ENCODE measurements around the gene AARS1. TPM values are rescaled to one million over a fixed set of nuclear protein-coding genes. Genes with fewer than 3 reads are reported as not detected.
"Not testable (repeated sequence)": the region's sequence is repeated elsewhere in the genome, so short reads cannot be mapped to it uniquely, and the experiment has no call there.

Gene AARS1
- total RNA-seq, 1 experiment from 2014 or later = 36.5 TPM

DNA sequence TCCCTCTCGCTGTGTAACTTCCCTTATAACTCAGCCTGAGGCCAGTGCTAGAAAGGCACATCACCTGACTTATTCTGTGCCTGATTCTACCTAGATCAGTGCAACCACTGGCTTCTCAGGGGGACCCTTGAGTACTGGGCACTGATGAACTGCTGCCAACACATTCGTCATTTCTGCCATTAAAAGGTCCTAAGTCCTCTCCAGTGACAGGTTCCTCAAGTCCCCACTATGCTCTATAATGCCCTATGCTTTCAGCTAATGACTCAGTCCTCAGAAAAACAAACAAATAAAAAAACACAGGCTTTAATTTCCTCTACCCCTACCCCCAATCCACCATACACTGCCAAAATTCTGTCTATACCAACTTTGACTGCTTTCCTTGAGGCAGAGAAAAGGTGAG lies 66.1 kb downstream of the AARS1 start:
- not testable (repeated sequence) for H3K4me1 ChIP-seq; H3K27me3 ChIP-seq; H3K9me3 ChIP-seq (replicated peaks); H3K27ac ChIP-seq; H3K36me3 ChIP-seq; H3K4me3 ChIP-seq; DNase-seq

GRCh38 chr16:70222574-70222973 lies 66.7 kb downstream of the AARS1 start:
- H3K27ac ChIP-seq; H3K9me3 ChIP-seq (replicated peaks); DNase-seq; H3K27me3 ChIP-seq; H3K36me3 ChIP-seq; H3K4me3 ChIP-seq; H3K4me1 ChIP-seq: not testable (repeated sequence)

GRCh38 chr16:70218586-70218985 lies 70.7 kb downstream of the AARS1 start:
- H3K4me1 ChIP-seq; H3K4me3 ChIP-seq; H3K9me3 ChIP-seq (replicated peaks); H3K36me3 ChIP-seq; DNase-seq; H3K27ac ChIP-seq; H3K27me3 ChIP-seq: not testable (repeated sequence)

DNA sequence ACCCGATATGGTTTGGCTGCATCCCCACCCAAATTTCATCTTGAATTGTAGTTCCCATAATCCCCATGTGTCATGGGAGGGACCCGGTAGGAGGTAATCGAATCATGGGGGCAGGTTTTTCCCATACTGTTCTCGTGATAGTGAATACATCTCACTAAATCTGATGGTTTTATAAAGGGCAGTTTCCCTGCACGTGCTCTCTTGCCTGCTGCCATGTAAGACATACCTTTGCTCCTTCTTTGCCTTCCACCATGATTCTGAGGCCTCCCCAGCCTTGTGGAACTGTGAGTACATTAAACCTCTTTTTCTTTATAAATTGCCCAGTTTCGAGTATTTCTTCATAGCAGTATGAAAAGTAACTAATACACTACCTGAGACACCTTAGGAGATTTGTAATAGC lies 82.9 kb downstream of the AARS1 start:
- H3K27me3 ChIP-seq; DNase-seq; H3K4me3 ChIP-seq; H3K36me3 ChIP-seq; H3K9me3 ChIP-seq (replicated peaks); H3K4me1 ChIP-seq; H3K27ac ChIP-seq: not testable (repeated sequence)

DNA sequence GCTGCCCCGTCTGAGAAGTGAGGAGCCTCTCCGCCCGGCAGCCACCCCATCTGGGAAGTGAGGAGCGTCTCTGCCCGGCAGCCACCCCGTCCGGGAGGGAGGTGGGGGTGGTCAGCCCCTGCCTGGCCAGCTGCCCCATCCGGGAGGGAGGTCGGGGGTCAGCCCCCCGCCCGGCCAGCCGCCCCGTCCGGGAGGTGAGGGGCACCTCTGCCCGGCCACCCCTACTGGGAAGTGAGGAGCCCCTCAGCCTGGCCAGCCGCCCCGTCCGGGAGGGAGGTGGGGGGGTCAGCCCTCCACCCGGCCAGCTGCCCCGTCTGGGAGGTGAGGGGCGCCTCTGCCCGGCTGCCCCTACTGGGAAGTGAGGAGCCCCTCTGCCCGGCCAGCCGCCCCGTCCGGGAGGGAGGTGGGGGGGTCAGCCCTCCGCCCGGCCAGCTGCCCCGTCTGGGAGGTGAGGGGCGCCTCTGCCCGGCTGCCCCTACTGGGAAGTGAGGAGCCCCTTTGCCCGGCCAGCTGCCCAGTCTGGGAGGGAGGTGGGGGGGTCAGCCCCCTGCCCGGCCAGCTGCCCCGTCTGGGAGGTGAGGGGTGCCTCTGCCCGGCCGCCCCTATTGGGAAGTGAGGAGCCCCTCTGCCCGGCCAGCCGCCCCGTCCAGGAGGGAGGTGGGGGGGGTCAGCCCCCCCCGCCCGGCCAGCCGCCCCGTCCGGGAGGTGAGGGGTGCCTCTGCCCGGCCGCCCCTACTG lies 84.5 kb downstream of the AARS1 start:
- H3K27ac ChIP-seq; H3K4me3 ChIP-seq; DNase-seq; H3K27me3 ChIP-seq; H3K4me1 ChIP-seq; H3K36me3 ChIP-seq; H3K9me3 ChIP-seq (replicated peaks): not testable (repeated sequence)

GRCh38 chr16:70204010-70204409 lies 85.3 kb downstream of the AARS1 start:
- not testable (repeated sequence) for H3K27me3 ChIP-seq; H3K36me3 ChIP-seq; H3K4me1 ChIP-seq; H3K27ac ChIP-seq; DNase-seq; H3K9me3 ChIP-seq (replicated peaks); H3K4me3 ChIP-seq

DNA sequence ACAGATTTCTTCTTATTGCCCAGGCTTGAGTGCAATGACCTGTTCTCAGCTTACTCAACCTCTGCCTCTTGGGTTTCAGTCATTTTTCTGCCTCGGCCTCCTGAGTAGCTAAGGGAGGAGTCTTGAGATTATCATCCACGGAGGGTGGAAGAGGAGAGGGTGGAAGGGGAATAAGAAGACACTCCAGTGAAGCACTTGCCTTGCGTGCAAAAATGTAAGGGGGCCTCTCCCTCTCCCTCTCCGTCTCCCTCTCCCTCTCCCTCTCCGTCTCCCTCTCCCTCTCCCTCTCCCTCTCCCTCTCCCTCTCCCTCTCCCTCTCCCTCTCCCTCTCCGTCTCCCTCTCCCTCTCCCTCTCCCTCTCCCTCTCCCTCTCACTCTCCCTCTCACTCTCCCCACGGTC lies 85.8 kb downstream of the AARS1 start:
- not testable (repeated sequence) for H3K36me3 ChIP-seq; H3K27me3 ChIP-seq; DNase-seq; H3K4me3 ChIP-seq; H3K27ac ChIP-seq; H3K4me1 ChIP-seq; H3K9me3 ChIP-seq (replicated peaks)

Other genes with a start within 250 kb of the AARS1 start
- gene PDPR, start 175.2 kb downstream of the AARS1 start, total RNA-seq (2014; rRNA removed; shearing (Covaris generic)) = 19.8 and 21.8 TPM in 2 replicates
- gene CLEC18C, start 115.7 kb downstream of the AARS1 start, total RNA-seq (2014; rRNA removed; shearing (Covaris generic)) = 0.38 and 1.1 TPM in 2 replicates
- gene EXOSC6, start 37.6 kb downstream of the AARS1 start, total RNA-seq (2014; rRNA removed; shearing (Covaris generic)) = 19.7 and 22.6 TPM in 2 replicates
- 17.5 and 23.9 TPM in 2 replicates for gene DDX19B, start 9.7 kb upstream of the AARS1 start, total RNA-seq (2014; rRNA removed; shearing (Covaris generic))
- 36.3 and 37.1 TPM in 2 replicates for gene DDX19A, start 57.4 kb upstream of the AARS1 start, total RNA-seq (2014; rRNA removed; shearing (Covaris generic))
- gene ST3GAL2, start 149.6 kb upstream of the AARS1 start, total RNA-seq (2014; rRNA removed; shearing (Covaris generic)) = 13.6 TPM in 2 replicates
- 1.6 and 1.9 TPM in 2 replicates for gene FCSK, start 165.1 kb upstream of the AARS1 start, total RNA-seq (2014; rRNA removed; shearing (Covaris generic))
- gene COG4, start 234.0 kb upstream of the AARS1 start, total RNA-seq (2014; rRNA removed; shearing (Covaris generic)) = 25.4 and 26.4 TPM in 2 replicates
- gene SF3B3, start 234.3 kb upstream of the AARS1 start, total RNA-seq (2014; rRNA removed; shearing (Covaris generic)) = 270 and 318 TPM in 2 replicates